Uterus (tissue), 2 donors: Measurements from ENCODE around the gene GPR155.

Experiments
- CTCF ChIP-seq, 4 experiments: fragments of 200-600 bp in 2 of 4; fragments of 450-650 bp in 2 of 4; sonication (generic) in 2 of 4; IDR thresholded peaks; one replicate each; pipeline ENCODE4 v1.5.1; 2016 to 2019; ENCODE audit warnings: antibody characterized with exemption in 4 of 4, mild to moderate bottlenecking in 2 of 4, moderate library complexity in 1 of 4
- POLR2A ChIP-seq, 2 donors: fragments of 450-650 bp; IDR thresholded peaks; one replicate each; pipeline ENCODE4 v1.6.1; 2016; ENCODE audit warnings: antibody characterized with exemption in 2 of 2, mild to moderate bottlenecking in 1 of 2, moderate library complexity in 1 of 2

- TF ChIP-seq CTCF (IDR thresholded peaks at IDR 0.05) (no peak), POLR2A (IDR thresholded peaks at IDR 0.05) (no peak)
These were observed 25.6 kb downstream of the GPR155 start for GRCh38 chr2:174461221-174461620.
